Coronary artery (tissue), 2 donors: ENCODE measurements around the gene R3HDM4.

ENCODE experiments used
- DNase-seq: peaks from one replicate; pipeline ENCODE4 v3.0.0-alpha.2; 2017; ENCODE audit warnings: low spot score
- H3K27ac ChIP-seq, 2 donors: fragments of 200-600 bp; sonication (generic); one replicate each; pipeline ENCODE4 v1.5.1; 2016 to 2019
- H3K4me3 ChIP-seq: fragments of 200-600 bp; sonication (generic); 2 replicates; pipeline ENCODE4 v1.5.1; 2016; ENCODE audit warnings: mild to moderate bottlenecking, moderate library complexity
- CTCF ChIP-seq: fragments of 200-600 bp; sonication (generic); IDR thresholded peaks from one replicate; pipeline ENCODE4 v1.5.1; 2019; ENCODE audit warnings: antibody characterized with exemption

Gene R3HDM4

GRCh38 chr19:952049-952679 is 39.1 kb upstream of the R3HDM4 start:
- Histone ChIP-seq H3K4me3 (no peak overlapping the region), H3K27ac (no peak overlapping the region)

DNA sequence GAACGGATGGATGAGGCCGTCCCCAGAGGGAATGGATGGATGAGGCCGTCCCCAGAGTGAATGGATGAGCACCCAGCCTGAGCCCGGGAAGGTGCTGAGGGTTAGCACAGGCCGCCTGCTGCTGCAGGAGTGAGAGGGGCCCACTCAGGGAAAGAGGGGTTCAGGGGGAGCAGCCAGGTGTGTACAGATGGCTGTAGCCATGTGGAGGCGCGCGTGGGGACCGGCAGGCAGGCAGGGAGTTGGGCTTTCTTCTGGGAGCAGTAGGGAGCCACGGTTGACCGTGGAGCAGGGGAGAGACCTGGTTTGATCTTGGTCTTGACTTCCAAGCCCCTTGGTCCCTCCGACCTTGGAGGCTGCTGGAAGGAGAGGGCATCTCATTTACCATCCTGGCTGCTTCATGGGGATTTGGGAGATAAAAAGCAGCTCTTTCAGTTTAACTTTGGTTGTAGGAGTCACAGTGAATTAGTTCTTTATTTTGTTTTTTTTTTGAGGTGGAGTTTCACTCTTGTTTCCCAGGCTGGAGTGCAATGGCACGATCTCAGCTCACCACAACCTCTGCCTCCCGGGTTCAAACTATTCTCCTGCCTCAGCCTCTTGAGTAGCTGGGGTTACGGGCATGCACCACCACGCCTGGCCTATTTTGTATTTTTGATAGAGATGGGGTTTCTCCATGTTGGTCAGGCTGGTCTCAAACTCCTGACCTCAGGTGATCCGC is 37.5 kb upstream of the R3HDM4 start:
- TF ChIP-seq CTCF: no peak
- no peak overlapping the region for H3K27ac ChIP-seq
- H3K4me3 ChIP-seq: no peak overlapping the region
- DNase-seq: no peak

More at GRCh38 chr19:952049-952679, 39.1 kb upstream of the R3HDM4 start:
- no peak for DNase-seq
- no peak for TF ChIP-seq CTCF

GRCh38 chr19:948842-949496 is 36.0 kb upstream of the R3HDM4 start:
- Histone ChIP-seq H3K27ac (no peak overlapping the region), H3K4me3 (no peak overlapping the region)
- DNase-seq: no peak
- no peak for TF ChIP-seq CTCF

DNA sequence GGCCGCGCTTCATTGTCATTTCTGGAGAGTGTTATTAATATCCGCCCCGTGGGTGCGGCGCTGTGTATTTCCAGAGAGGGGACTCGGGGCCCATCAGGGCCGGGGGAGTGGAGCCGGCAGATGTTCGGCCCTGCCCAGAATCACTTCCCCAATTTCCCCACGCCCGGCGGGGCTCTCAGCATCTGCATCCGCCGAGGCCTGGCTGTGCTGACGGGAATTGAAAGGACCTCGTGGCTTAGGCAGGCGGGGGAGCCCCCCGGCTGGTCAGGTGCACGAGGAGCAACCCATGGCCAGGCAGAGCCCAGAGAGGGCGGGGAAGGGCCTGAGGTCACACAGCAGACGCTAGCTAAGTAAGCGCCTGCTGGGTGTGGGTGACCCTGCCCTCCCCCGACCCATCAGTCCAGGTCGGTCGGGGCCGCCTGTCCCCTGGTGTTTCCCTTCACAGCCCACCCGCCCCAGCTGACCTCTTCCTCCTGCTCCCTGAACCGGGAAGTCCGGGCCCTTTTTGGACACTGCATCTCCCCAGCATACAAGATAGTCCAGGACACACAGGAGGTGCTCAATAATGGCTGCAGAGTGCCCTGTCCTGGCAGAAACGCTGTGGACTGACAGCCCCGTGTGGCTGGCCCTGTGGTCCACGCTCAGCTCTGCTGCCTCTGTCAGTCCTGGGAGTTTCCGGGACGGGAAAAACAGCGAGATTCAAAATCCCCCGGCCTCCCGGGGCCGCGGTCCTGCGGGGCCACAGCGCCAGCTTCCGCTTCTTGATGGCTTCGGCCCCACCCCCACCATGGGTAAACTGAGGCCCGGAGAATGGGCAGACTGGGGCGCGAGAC is 34.9 kb upstream of the R3HDM4 start:
- no peak for DNase-seq
- Histone ChIP-seq H3K27ac (peak overlapping the region in 1 of 2 donors; percentile 21), H3K4me3 (no peak overlapping the region)
- no peak for TF ChIP-seq CTCF

- TF ChIP-seq CTCF: no peak
- H3K4me3 ChIP-seq: no peak overlapping the region
- no peak for DNase-seq
- no peak overlapping the region for H3K27ac ChIP-seq
These were observed 34.2 kb upstream of the R3HDM4 start for GRCh38 chr19:947090-947706.

DNA sequence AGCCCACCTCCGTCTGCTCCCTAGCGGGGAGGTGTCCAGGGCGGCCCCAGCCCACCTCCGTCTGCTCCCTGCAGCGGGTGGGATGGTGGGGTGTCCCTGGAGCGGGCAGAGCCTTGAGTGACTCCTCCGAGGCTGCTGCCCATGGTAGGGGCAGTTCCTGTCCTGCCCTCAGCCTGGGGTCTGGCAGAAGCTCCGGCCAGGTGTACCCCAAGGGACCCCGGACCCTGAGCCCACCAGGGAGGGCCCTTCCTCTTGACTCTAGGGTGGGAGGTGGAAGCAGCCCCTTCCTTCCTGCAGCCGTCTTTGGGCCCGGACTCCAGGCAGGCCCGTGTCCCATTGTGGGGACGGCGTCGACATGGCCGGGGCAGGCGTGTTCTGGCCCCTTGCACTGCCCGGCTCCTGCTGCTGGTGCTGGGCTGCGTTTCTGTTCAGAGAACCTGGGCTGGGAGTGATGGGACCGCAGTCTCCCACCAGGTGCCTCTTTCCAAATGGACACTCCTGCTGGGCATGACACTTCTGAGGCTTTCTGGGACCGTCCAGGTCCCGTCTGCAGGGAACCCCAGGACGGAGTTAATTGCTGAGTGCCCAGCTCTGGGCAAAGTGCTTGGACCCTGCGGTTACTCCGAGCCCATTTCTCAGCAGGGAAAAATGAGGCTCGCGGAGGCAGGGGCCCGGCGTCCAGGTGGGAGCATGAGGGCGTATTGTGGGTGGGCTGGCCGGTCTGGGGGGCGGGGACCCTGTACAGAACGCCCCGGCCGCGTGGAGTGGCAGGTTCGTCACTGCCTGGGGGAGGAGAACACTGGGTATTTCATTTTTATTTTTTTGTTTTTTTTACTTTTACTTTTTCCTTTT is 32.6 kb upstream of the R3HDM4 start:
- H3K4me3 ChIP-seq: no peak overlapping the region
- H3K27ac ChIP-seq: no peak overlapping the region
- TF ChIP-seq CTCF: no peak
- DNase-seq: no peak
